Measurements from ENCODE around the gene ARSG.
"Not testable (repeated sequence)": the region's sequence is repeated elsewhere in the genome, so short reads cannot be mapped to it uniquely, and the experiment has no call there.

Gene ARSG

GRCh38 chr17:68277807-68278206 is 13.5 kb upstream of the ARSG start:
- DNase-seq (ENCODE audit: low spot score) = no peak

GRCh38 chr17:68281965-68282364 is 9.3 kb upstream of the ARSG start:
- not testable (repeated sequence) for DNase-seq (ENCODE audit: low spot score)

GRCh38 chr17:68288375-68288774 is 2.9 kb upstream of the ARSG start:
- peak; percentile 87 for DNase-seq (ENCODE audit: low spot score)

GRCh38 chr17:68288804-68289203 is 2.5 kb upstream of the ARSG start:
- DNase-seq (ENCODE audit: low spot score) = peak; percentile 84

GRCh38 chr17:68289473-68289872 is 1.8 kb upstream of the ARSG start:
- no peak for DNase-seq (ENCODE audit: low spot score)

GRCh38 chr17:68289936-68290267 is 1.4 kb upstream of the ARSG start:
- DNase-seq (ENCODE audit: low spot score) = no peak

- DNase-seq (ENCODE audit: low spot score) = peak; percentile 67
Measured at GRCh38 chr17:68290268-68290954, 884 bp upstream of the ARSG start.

- peak; percentile 91 for DNase-seq (ENCODE audit: low spot score)
Measured at GRCh38 chr17:68291836-68292688, 767 bp downstream of the ARSG start.

- DNase-seq (ENCODE audit: low spot score) = peak; percentile 26
Measured at GRCh38 chr17:68292689-68293040, 1.4 kb downstream of the ARSG start.

- DNase-seq (ENCODE audit: low spot score) = no peak
Measured at GRCh38 chr17:68293490-68294195, 2.3 kb downstream of the ARSG start.

- no peak for DNase-seq (ENCODE audit: low spot score)
Measured at GRCh38 chr17:68294196-68294555, 2.9 kb downstream of the ARSG start.

GRCh38 chr17:68294617-68295016 is 3.3 kb downstream of the ARSG start:
- no peak for DNase-seq (ENCODE audit: low spot score)

- DNase-seq (ENCODE audit: low spot score) = no peak
Measured at GRCh38 chr17:68295086-68295485, 3.8 kb downstream of the ARSG start.

GRCh38 chr17:68296217-68297191 is 5.2 kb downstream of the ARSG start:
- no peak for DNase-seq (ENCODE audit: low spot score)

- no peak for DNase-seq (ENCODE audit: low spot score)
Measured at GRCh38 chr17:68297195-68297594, 5.9 kb downstream of the ARSG start.

GRCh38 chr17:68298601-68299000 is 7.3 kb downstream of the ARSG start:
- no peak for DNase-seq (ENCODE audit: low spot score)

- DNase-seq (ENCODE audit: low spot score) = no peak
Measured at GRCh38 chr17:68299817-68300216, 8.5 kb downstream of the ARSG start.

- no peak for DNase-seq (ENCODE audit: low spot score)
Measured at GRCh38 chr17:68301438-68301959, 10.2 kb downstream of the ARSG start.

- DNase-seq (ENCODE audit: low spot score) = no peak
Measured at GRCh38 chr17:68302066-68302564, 10.8 kb downstream of the ARSG start.

GRCh38 chr17:68302666-68303065 is 11.4 kb downstream of the ARSG start:
- DNase-seq (ENCODE audit: low spot score) = no peak

- DNase-seq (ENCODE audit: low spot score) = no peak
Measured at GRCh38 chr17:68304706-68305105, 13.4 kb downstream of the ARSG start.

Measured in NAMALWA (cell line).